ENCODE results near the gene ACSM6. TPM values are rescaled to one million over a fixed set of nuclear protein-coding genes. Genes with fewer than 3 reads are reported as not detected.

Gene ACSM6
- total RNA-seq, result not detected

GRCh38 chr10:95193944-95194343 lies at the start of gene ACSM6:
Gene ACSM6 (plus strand): TSS chr10:95194238. CDS start chr10:95194486, 248 bp downstream.
- Mint-ChIP-seq H3K27ac (no peak within 1 kb of the TSS), H3K36me3 (no peaks in the 10 kb centered on the region), H3K9me3 (no peaks in the 10 kb centered on the region), H3K4me3 (no peak within 1 kb of the TSS), H3K4me1 (ENCODE audit: low read depth in 2 of 2) (no peaks in the 10 kb centered on the region), H3K27me3 (peaks cover 0 to 7% of the 10 kb centered on the region in 2 donors)
- DNase-seq (ENCODE audit: low spot score) (no peak), ATAC-seq (no peak)

GRCh38 chr10:95168694-95169093 lies 25.3 kb upstream of the ACSM6 start:
- Mint-ChIP-seq H3K27ac (no peak overlapping the region), H3K9me3 (peaks cover 3% of the 10 kb centered on the region), H3K4me3 (no peak overlapping the region), H3K4me1 (ENCODE audit: low read depth in 2 of 2) (no peaks in the 10 kb centered on the region), H3K27me3 (peaks cover 0 to 3% of the 10 kb centered on the region in 2 donors), H3K36me3 (peaks cover 7% of the 10 kb centered on the region)
- DNase-seq (ENCODE audit: low spot score), result no peak
- no peak for ATAC-seq

GRCh38 chr10:95169522-95169921 lies 24.5 kb upstream of the ACSM6 start:
- Mint-ChIP-seq H3K4me1 (ENCODE audit: low read depth in 2 of 2) (no peaks in the 10 kb centered on the region), H3K36me3 (peaks cover 7% of the 10 kb centered on the region), H3K9me3 (no peaks in the 10 kb centered on the region), H3K27ac (no peak overlapping the region), H3K4me3 (no peak overlapping the region), H3K27me3 (peaks cover 0 to 3% of the 10 kb centered on the region in 2 donors)
- ATAC-seq (no peak), DNase-seq (ENCODE audit: low spot score) (no peak)

- H3K27me3 Mint-ChIP-seq, result peaks cover 0 to 3% of the 10 kb centered on the region in 2 donors
- DNase-seq (ENCODE audit: low spot score), result no peak
- no peaks in the 10 kb centered on the region for H3K9me3 Mint-ChIP-seq
- H3K4me1 Mint-ChIP-seq (ENCODE audit: low read depth in 2 of 2), result no peaks in the 10 kb centered on the region
- peak; percentile 20 to 50 for ATAC-seq
- peaks cover 7% of the 10 kb centered on the region for H3K36me3 Mint-ChIP-seq
- no peak overlapping the region for H3K27ac Mint-ChIP-seq
- no peak overlapping the region for H3K4me3 Mint-ChIP-seq
Observed at GRCh38 chr10:95170790-95171189, 23.2 kb upstream of the ACSM6 start.

- ATAC-seq (peak in 1 of 2 donors; percentile 9), DNase-seq (ENCODE audit: low spot score) (no peak)
- Mint-ChIP-seq H3K27ac (no peak overlapping the region), H3K4me3 (no peak overlapping the region), H3K36me3 (peaks cover 6% of the 10 kb centered on the region), H3K9me3 (no peaks in the 10 kb centered on the region), H3K27me3 (peaks cover 0 to 5% of the 10 kb centered on the region in 2 donors), H3K4me1 (ENCODE audit: low read depth in 2 of 2) (no peaks in the 10 kb centered on the region)
Observed at GRCh38 chr10:95171336-95171735, 22.7 kb upstream of the ACSM6 start.

- H3K27ac Mint-ChIP-seq, result no peak overlapping the region
- H3K4me1 Mint-ChIP-seq (ENCODE audit: low read depth in 2 of 2), result no peaks in the 10 kb centered on the region
- no peaks in the 10 kb centered on the region for H3K36me3 Mint-ChIP-seq
- ATAC-seq (no peak), DNase-seq (ENCODE audit: low spot score) (no peak)
- H3K9me3 Mint-ChIP-seq, result no peaks in the 10 kb centered on the region
- H3K27me3 Mint-ChIP-seq, result peaks cover 0 to 5% of the 10 kb centered on the region in 2 donors
- no peak overlapping the region for H3K4me3 Mint-ChIP-seq
Observed at GRCh38 chr10:95172851-95173250, 21.2 kb upstream of the ACSM6 start.

GRCh38 chr10:95176101-95176500 lies 17.9 kb upstream of the ACSM6 start:
- no peaks in the 10 kb centered on the region for H3K36me3 Mint-ChIP-seq
- ATAC-seq (no peak), DNase-seq (ENCODE audit: low spot score) (no peak)
- H3K4me1 Mint-ChIP-seq (ENCODE audit: low read depth in 2 of 2), result no peaks in the 10 kb centered on the region
- H3K27me3 Mint-ChIP-seq, result peaks cover 0 to 3% of the 10 kb centered on the region in 2 donors
- no peak overlapping the region for H3K27ac Mint-ChIP-seq
- no peaks in the 10 kb centered on the region for H3K9me3 Mint-ChIP-seq
- no peak overlapping the region for H3K4me3 Mint-ChIP-seq

- H3K27me3 Mint-ChIP-seq, result peaks cover 7 to 8% of the 10 kb centered on the region in 2 donors
- no peak overlapping the region for H3K4me3 Mint-ChIP-seq
- H3K27ac Mint-ChIP-seq, result no peak overlapping the region
- H3K9me3 Mint-ChIP-seq, result no peaks in the 10 kb centered on the region
- ATAC-seq (no peak), DNase-seq (ENCODE audit: low spot score) (no peak)
- H3K36me3 Mint-ChIP-seq, result no peaks in the 10 kb centered on the region
- H3K4me1 Mint-ChIP-seq (ENCODE audit: low read depth in 2 of 2), result no peaks in the 10 kb centered on the region
Observed at GRCh38 chr10:95177429-95177828, 16.6 kb upstream of the ACSM6 start.

- DNase-seq (ENCODE audit: low spot score) (no peak), ATAC-seq (no peak)
- H3K36me3 Mint-ChIP-seq, result no peaks in the 10 kb centered on the region
- no peaks in the 10 kb centered on the region for H3K9me3 Mint-ChIP-seq
- H3K27ac Mint-ChIP-seq, result no peak overlapping the region
- peaks cover 7 to 8% of the 10 kb centered on the region in 2 donors for H3K27me3 Mint-ChIP-seq
- no peak overlapping the region for H3K4me3 Mint-ChIP-seq
- no peaks in the 10 kb centered on the region for H3K4me1 Mint-ChIP-seq (ENCODE audit: low read depth in 2 of 2)
Observed at GRCh38 chr10:95178266-95178665, 15.8 kb upstream of the ACSM6 start.

GRCh38 chr10:95178797-95179196 lies 15.2 kb upstream of the ACSM6 start:
- Mint-ChIP-seq H3K9me3 (no peaks in the 10 kb centered on the region), H3K27me3 (peaks cover 7 to 8% of the 10 kb centered on the region in 2 donors), H3K4me3 (no peak overlapping the region), H3K4me1 (ENCODE audit: low read depth in 2 of 2) (peaks cover 0 to 1% of the 10 kb centered on the region in 2 donors), H3K27ac (no peak overlapping the region), H3K36me3 (no peaks in the 10 kb centered on the region)
- DNase-seq (ENCODE audit: low spot score) (no peak), ATAC-seq (no peak)

- H3K27me3 Mint-ChIP-seq, result peaks cover 7 to 9% of the 10 kb centered on the region in 2 donors
- no peak for DNase-seq (ENCODE audit: low spot score)
Observed at GRCh38 chr10:95181726-95182125, 12.3 kb upstream of the ACSM6 start.

GRCh38 chr10:95183271-95184230 lies 10.5 kb upstream of the ACSM6 start:
- Mint-ChIP-seq H3K4me3 (peak overlapping the region; percentile 84), H3K4me1 (ENCODE audit: low read depth in 2 of 2) (peaks cover 4 to 6% of the 10 kb centered on the region in 2 donors), H3K36me3 (no peaks in the 10 kb centered on the region), H3K27me3 (peaks cover 7 to 15% of the 10 kb centered on the region in 2 donors), H3K27ac (peak overlapping the region; percentile 30 to 42), H3K9me3 (no peaks in the 10 kb centered on the region)
- peak; percentile 89 for DNase-seq (ENCODE audit: low spot score)
- ATAC-seq, result peak; percentile 98

More at GRCh38 chr10:95181726-95182125, 12.3 kb upstream of the ACSM6 start:
- Mint-ChIP-seq H3K36me3 (no peaks in the 10 kb centered on the region), H3K27ac (no peak overlapping the region), H3K4me3 (no peak overlapping the region), H3K9me3 (no peaks in the 10 kb centered on the region), H3K4me1 (ENCODE audit: low read depth in 2 of 2) (peaks cover 4 to 6% of the 10 kb centered on the region in 2 donors)
- no peak for ATAC-seq

- Mint-ChIP-seq H3K4me1 (ENCODE audit: low read depth in 2 of 2) (peaks cover 4 to 6% of the 10 kb centered on the region in 2 donors), H3K4me3 (no peak overlapping the region), H3K9me3 (no peaks in the 10 kb centered on the region), H3K36me3 (no peaks in the 10 kb centered on the region), H3K27me3 (peaks cover 0 to 16% of the 10 kb centered on the region in 2 donors), H3K27ac (no peak overlapping the region)
- DNase-seq (ENCODE audit: low spot score) (no peak), ATAC-seq (no peak)
Observed at GRCh38 chr10:95187617-95188016, 6.4 kb upstream of the ACSM6 start.

- Mint-ChIP-seq H3K9me3 (no peaks in the 10 kb centered on the region), H3K36me3 (no peaks in the 10 kb centered on the region), H3K4me1 (ENCODE audit: low read depth in 2 of 2) (peaks cover 4 to 6% of the 10 kb centered on the region in 2 donors), H3K27ac (no peak overlapping the region), H3K4me3 (no peak overlapping the region), H3K27me3 (peaks cover 0 to 16% of the 10 kb centered on the region in 2 donors)
- DNase-seq (ENCODE audit: low spot score) (no peak), ATAC-seq (no peak)
Observed at GRCh38 chr10:95188593-95188992, 5.4 kb upstream of the ACSM6 start.
